Activated B cell treated with CpG ODN at 0.5 μM for 24 hours (primary cell): ENCODE data around the gene BARX2. TPM values are rescaled to one million over a fixed set of nuclear protein-coding genes. Genes with fewer than 3 reads are reported as not detected.

Experiments
- ATAC-seq: fragments of 200-7000 bp; cut with Tn5 transposase; one replicate; pipeline ENCODE4 v1.10.0; 2021; ENCODE audit warnings: low read depth, mild to moderate bottlenecking, moderate library complexity
- CTCF ChIA-PET: fragments of 350-600 bp; sonication (Branson Sonifier 250); formaldehyde crosslinking; loops from one replicate; lab custom pipeline; 2021; ENCODE audit warnings: antibody characterized with exemption; lab: Charles Lee
- POLR2A ChIA-PET: fragments of 350-600 bp; sonication (Branson Sonifier 250); formaldehyde crosslinking; loops from one replicate; lab custom pipeline; 2021; ENCODE audit warnings: antibody characterized with exemption; lab: Charles Lee
- DNase-seq: peaks from one replicate; pipeline ENCODE4 v3.0.0; 2022
- H3K27ac Mint-ChIP-seq: one replicate; pipeline ENCODE4 v1.8.0; 2020; ENCODE audit warnings: mixed read lengths
- H3K27me3 Mint-ChIP-seq: one replicate; pipeline ENCODE4 v1.8.0; 2021; ENCODE audit warnings: mixed read lengths
- H3K36me3 Mint-ChIP-seq: one replicate; pipeline ENCODE4 v1.8.0; 2021; ENCODE audit warnings: low read depth, mixed read lengths
- H3K4me1 Mint-ChIP-seq: one replicate; pipeline ENCODE4 v1.8.0; 2021; ENCODE audit warnings: mixed read lengths
- H3K4me3 Mint-ChIP-seq: one replicate; pipeline ENCODE4 v1.8.0; 2020; ENCODE audit warnings: mild to moderate bottlenecking, mixed read lengths
- H3K9me3 Mint-ChIP-seq: one replicate; pipeline ENCODE4 v1.8.0; 2020; ENCODE audit warnings: mixed read lengths
- intact Hi-C: fragments of 100-400 bp; cut with micrococcal nuclease; formaldehyde crosslinking; loops from one replicate; pipeline ENCODE4 v1.15.1; 2024
- total RNA-seq: library from RNA; stranded (reverse); gene quantifications from 2 replicates; pipeline ENCODE4 v1.2.3, GENCODE V29; 2022
- TF ChIP-seq, protein P1 (sequence below): fragments of 200-600 bp; IDR thresholded peaks from one replicate; pipeline ENCODE4 v1.8.0; 2022; ENCODE audit warnings: antibody characterized with exemption, mild to moderate bottlenecking

Gene BARX2
- total RNA-seq, 1 donor from 2014 or later = not detected

GRCh38 chr11:129490004-129490403, 114.4 kb downstream of the BARX2 start:
- POLR2A ChIA-PET = no interaction called here

DNA sequence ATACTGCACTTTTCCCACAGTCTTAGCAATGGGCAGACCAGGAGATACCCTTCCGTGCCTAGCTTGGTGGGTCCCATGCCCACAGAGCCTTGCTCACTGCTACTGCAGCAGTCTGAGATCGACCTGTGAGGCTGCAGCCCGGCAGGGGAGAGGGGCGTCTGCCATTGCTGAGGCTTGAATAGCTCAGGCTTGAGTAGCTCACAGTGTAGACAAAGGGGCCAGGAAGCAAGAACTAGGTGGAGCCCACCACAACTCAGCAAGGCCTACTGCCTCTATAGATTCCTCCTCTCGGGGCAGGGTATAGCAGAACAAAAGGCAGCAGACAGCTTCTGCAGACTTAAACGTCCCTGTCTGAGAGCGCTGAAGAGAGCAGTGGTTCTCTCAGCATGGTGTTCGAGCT, 118.1 kb downstream of the BARX2 start:
- POLR2A ChIA-PET = no interaction called here
- intact Hi-C loops = no loop called here
- peaks cover 3% of the 10 kb centered on the region for H3K27me3 Mint-ChIP-seq
- CTCF ChIA-PET = no interaction called here
- H3K4me3 Mint-ChIP-seq = no peak overlapping the region
- no peaks in the 10 kb centered on the region for H3K4me1 Mint-ChIP-seq
- no peak overlapping the region for H3K27ac Mint-ChIP-seq
- no peak for ATAC-seq
- TF ChIP-seq, protein P1, sequence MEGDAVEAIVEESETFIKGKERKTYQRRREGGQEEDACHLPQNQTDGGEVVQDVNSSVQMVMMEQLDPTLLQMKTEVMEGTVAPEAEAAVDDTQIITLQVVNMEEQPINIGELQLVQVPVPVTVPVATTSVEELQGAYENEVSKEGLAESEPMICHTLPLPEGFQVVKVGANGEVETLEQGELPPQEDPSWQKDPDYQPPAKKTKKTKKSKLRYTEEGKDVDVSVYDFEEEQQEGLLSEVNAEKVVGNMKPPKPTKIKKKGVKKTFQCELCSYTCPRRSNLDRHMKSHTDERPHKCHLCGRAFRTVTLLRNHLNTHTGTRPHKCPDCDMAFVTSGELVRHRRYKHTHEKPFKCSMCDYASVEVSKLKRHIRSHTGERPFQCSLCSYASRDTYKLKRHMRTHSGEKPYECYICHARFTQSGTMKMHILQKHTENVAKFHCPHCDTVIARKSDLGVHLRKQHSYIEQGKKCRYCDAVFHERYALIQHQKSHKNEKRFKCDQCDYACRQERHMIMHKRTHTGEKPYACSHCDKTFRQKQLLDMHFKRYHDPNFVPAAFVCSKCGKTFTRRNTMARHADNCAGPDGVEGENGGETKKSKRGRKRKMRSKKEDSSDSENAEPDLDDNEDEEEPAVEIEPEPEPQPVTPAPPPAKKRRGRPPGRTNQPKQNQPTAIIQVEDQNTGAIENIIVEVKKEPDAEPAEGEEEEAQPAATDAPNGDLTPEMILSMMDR = no peak
- no peaks in the 10 kb centered on the region for H3K9me3 Mint-ChIP-seq
- DNase-seq = no peak
- H3K36me3 Mint-ChIP-seq = no peaks in the 10 kb centered on the region

More at GRCh38 chr11:129490004-129490403, 114.4 kb downstream of the BARX2 start:
- Mint-ChIP-seq H3K4me1 (no peaks in the 10 kb centered on the region), H3K27ac (no peak overlapping the region), H3K4me3 (no peak overlapping the region), H3K9me3 (no peaks in the 10 kb centered on the region), H3K27me3 (peaks cover 2% of the 10 kb centered on the region), H3K36me3 (no peaks in the 10 kb centered on the region)
- CTCF ChIA-PET = no interaction called here
- ATAC-seq = no peak
- intact Hi-C loops = no loop called here
- DNase-seq = no peak
- TF ChIP-seq, protein P1 = no peak

Other genes starting within 250 kb of the BARX2 start
- gene ARHGAP32, start 183.5 kb upstream of the BARX2 start, total RNA-seq = 6.0 and 6.1 TPM in 2 replicates